Uterus (tissue), 4 donors: ENCODE data around the gene CELSR1. TPM values are rescaled to one million over a fixed set of nuclear protein-coding genes. Genes with fewer than 3 reads are reported as not detected.

Source experiments
- DNase-seq, 2 donors: peaks; one replicate each; pipeline ENCODE4 v3.0.0-alpha.2; 2019 to 2020
- H3K27ac ChIP-seq, 2 donors: fragments of 200-600 bp; sonication (generic); 1 replicate in 1 of 2; 2 replicates in 1 of 2; pipeline ENCODE4 v1.5.1; 2016 to 2018
- H3K27me3 ChIP-seq, 2 donors: fragments of 200-600 bp; sonication (generic); one replicate each; pipeline ENCODE4 v1.5.1; 2018 to 2019; ENCODE audit warnings: control low read depth in 1 of 2
- H3K36me3 ChIP-seq, 2 donors: fragments of 200-600 bp; sonication (generic); one replicate each; pipeline ENCODE4 v1.5.1; 2019; ENCODE audit warnings: control low read depth in 1 of 2
- H3K4me1 ChIP-seq, 2 donors: fragments of 200-600 bp; sonication (generic); one replicate each; pipeline ENCODE4 v1.5.1; 2018 to 2019; ENCODE audit warnings: control low read depth in 1 of 2
- H3K4me3 ChIP-seq, 2 donors: fragments of 200-600 bp; sonication (generic); 1 replicate in 1 of 2; 2 replicates in 1 of 2; pipeline ENCODE4 v1.5.1; 2018 to 2019; ENCODE audit warnings: mild to moderate bottlenecking in 1 of 2
- H3K9me3 ChIP-seq, 2 donors: fragments of 200-600 bp; sonication (generic); one replicate each; pipeline ENCODE4 v1.5.1; 2019; ENCODE audit warnings: control low read depth in 1 of 2
- POLR2A ChIP-seq, 2 donors: fragments of 450-650 bp; IDR thresholded peaks; one replicate each; pipeline ENCODE4 v1.6.1; 2016; ENCODE audit warnings: antibody characterized with exemption in 2 of 2, mild to moderate bottlenecking in 1 of 2, moderate library complexity in 1 of 2
- intact Hi-C: fragments of 100-400 bp; cut with DNase I; formaldehyde crosslinking; loops from one replicate; pipeline ENCODE4 v1.15.1; 2023; ENCODE audit warnings: low total_unique reads
- total RNA-seq, 4 donors: library from RNA; depleted of rRNA in 3 of 4; stranded (reverse); fragments of >200 nt in 3 of 4; gene quantifications; one replicate each; pipeline versions ENCODE4 v1.1.0 to v1.2.4, GENCODE V29; 2014 to 2023
- TF ChIP-seq, protein P1 (sequence below), 4 experiments: fragments of 200-600 bp in 2 of 4; fragments of 450-650 bp in 2 of 4; sonication (generic) in 2 of 4; IDR thresholded peaks; one replicate each; pipeline ENCODE4 v1.5.1; 2016 to 2019; ENCODE audit warnings: antibody characterized with exemption in 4 of 4, mild to moderate bottlenecking in 2 of 4, moderate library complexity in 1 of 4
- donor health status: DM: yes; HTN: yes; CAD: no.

Gene CELSR1
- total RNA-seq, 4 donors from 2014 or later: 1.5 to 15.8 (median 8.4) TPM

DNA sequence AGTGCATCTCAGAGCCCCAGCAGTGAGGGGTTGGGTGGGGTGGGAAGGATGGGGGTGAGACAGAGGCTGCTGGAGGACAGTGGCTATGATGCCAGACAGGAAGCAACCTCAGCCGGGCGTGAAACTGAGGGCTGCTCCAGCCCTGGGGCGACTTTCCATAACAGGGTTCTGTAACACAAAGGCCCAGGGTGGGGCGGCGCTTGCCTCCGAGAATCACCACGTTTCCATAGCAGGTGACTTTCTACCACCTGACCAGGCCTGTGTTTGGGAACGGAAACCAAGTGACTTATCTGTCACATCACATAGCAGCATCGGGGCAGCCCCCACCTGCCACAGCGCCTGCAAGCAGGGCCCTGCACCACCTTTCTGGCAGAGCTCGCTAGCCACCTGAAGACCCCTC, 116.2 kb downstream of the CELSR1 start:
- no peak overlapping the region for H3K27ac ChIP-seq

DNA sequence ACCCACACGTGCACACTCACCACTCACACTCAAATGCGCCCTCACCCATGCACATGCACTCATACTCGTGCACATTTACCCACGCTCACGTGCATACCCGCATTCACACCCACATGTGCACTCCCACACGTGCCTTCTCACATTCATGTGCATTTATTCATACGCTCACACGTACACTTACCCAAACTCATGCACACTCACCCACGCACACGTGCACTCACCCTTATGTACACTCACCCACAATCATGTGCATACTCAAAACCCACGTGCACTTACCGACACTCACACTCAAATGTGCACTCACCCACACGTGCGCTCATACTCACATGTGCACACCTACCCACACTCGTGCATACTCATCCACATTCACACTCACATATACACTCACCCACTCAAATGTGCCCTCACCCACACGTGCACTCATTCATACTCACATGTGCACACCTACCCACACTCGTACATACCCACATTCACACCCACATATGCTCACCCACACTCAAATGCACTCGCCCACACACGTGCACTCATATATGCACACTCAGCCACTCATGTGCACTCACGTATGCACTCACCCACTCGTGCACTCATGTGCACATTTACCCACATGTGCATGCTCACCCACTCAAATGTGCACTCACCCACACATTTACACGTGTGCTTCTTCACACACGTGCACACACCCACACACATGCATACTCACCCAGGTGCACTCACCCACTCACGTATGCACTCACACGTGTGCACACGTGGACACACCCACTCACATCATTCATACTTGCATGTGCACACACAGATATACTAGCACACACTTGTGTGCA, 117.5 kb downstream of the CELSR1 start:
- Histone ChIP-seq H3K27me3 (no peaks in the 10 kb centered on the region), H3K4me3 (no peak overlapping the region), H3K9me3 (no peaks in the 10 kb centered on the region), H3K27ac (no peak overlapping the region), H3K4me1 (no peaks in the 10 kb centered on the region), H3K36me3 (no peaks in the 10 kb centered on the region)
- no peak for TF ChIP-seq POLR2A (IDR thresholded peaks at IDR 0.05)
- TF ChIP-seq, protein P1, sequence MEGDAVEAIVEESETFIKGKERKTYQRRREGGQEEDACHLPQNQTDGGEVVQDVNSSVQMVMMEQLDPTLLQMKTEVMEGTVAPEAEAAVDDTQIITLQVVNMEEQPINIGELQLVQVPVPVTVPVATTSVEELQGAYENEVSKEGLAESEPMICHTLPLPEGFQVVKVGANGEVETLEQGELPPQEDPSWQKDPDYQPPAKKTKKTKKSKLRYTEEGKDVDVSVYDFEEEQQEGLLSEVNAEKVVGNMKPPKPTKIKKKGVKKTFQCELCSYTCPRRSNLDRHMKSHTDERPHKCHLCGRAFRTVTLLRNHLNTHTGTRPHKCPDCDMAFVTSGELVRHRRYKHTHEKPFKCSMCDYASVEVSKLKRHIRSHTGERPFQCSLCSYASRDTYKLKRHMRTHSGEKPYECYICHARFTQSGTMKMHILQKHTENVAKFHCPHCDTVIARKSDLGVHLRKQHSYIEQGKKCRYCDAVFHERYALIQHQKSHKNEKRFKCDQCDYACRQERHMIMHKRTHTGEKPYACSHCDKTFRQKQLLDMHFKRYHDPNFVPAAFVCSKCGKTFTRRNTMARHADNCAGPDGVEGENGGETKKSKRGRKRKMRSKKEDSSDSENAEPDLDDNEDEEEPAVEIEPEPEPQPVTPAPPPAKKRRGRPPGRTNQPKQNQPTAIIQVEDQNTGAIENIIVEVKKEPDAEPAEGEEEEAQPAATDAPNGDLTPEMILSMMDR (IDR thresholded peaks at IDR 0.05): no peak
- DNase-seq: no peak
- intact Hi-C loops: no loop called here

More for the DNA sequence above, 116.2 kb downstream of the CELSR1 start:
- Histone ChIP-seq H3K4me1 (no peaks in the 10 kb centered on the region), H3K36me3 (no peaks in the 10 kb centered on the region), H3K9me3 (no peaks in the 10 kb centered on the region), H3K4me3 (no peak overlapping the region), H3K27me3 (no peaks in the 10 kb centered on the region)
- DNase-seq: no peak
- intact Hi-C loops: no loop called here
- TF ChIP-seq, protein P1 (IDR thresholded peaks at IDR 0.05): no peak
- TF ChIP-seq POLR2A (IDR thresholded peaks at IDR 0.05): no peak

DNA sequence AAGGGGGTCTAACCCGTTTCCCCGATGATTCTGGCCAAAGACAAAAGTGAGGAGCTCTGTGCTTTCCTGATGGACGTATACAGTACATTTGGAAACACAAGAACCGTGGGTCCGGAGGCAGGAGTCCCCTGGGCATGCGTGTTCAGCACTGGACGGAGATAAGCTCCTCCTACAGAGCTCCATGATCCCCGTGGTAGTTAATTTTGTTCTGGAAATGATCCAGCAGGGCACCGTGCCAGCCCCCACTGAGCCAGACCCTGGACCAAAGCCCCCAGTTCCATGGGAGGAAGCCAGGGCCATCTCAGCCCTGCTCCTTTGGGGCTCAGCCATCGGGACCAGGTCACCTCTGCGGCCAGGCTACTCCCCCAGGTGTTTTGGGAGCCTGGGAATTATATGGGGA, 118.6 kb downstream of the CELSR1 start:
- TF ChIP-seq POLR2A (IDR thresholded peaks at IDR 0.05): no peak
- TF ChIP-seq, protein P1 (IDR thresholded peaks at IDR 0.05): no peak
- H3K4me1 ChIP-seq: no peaks in the 10 kb centered on the region
- no peaks in the 10 kb centered on the region for H3K9me3 ChIP-seq
- H3K27ac ChIP-seq: no peak overlapping the region
- H3K27me3 ChIP-seq: no peaks in the 10 kb centered on the region
- intact Hi-C loops: no loop called here
- no peak overlapping the region for H3K4me3 ChIP-seq
- DNase-seq: no peak
- H3K36me3 ChIP-seq: no peaks in the 10 kb centered on the region

DNA sequence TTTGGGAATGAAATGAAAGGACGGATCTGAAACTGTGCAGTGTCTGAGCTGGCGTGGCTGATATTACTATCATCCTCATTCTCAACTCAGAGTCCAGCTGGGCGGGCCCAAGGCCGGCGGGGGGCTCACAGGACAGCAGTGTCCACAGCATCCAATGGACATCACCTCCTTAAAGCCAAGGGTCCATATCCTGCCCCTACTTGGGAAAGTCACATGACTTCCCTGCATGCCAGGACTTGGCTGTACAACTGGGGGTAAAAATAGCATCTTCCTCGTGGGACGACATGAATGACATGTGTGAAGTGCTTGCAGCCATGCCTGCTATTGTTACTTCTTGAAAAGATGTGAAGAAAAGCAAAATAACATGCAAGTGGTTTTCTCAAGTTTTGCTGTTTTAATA, 119.7 kb downstream of the CELSR1 start:
- no peaks in the 10 kb centered on the region for H3K9me3 ChIP-seq
- H3K4me1 ChIP-seq: no peaks in the 10 kb centered on the region
- no peak overlapping the region for H3K27ac ChIP-seq
- H3K4me3 ChIP-seq: no peak overlapping the region
- intact Hi-C loops: no loop called here
- DNase-seq: no peak
- H3K36me3 ChIP-seq: no peaks in the 10 kb centered on the region
- no peaks in the 10 kb centered on the region for H3K27me3 ChIP-seq
- TF ChIP-seq POLR2A (IDR thresholded peaks at IDR 0.05): no peak
- TF ChIP-seq, protein P1 (IDR thresholded peaks at IDR 0.05): no peak

DNA sequence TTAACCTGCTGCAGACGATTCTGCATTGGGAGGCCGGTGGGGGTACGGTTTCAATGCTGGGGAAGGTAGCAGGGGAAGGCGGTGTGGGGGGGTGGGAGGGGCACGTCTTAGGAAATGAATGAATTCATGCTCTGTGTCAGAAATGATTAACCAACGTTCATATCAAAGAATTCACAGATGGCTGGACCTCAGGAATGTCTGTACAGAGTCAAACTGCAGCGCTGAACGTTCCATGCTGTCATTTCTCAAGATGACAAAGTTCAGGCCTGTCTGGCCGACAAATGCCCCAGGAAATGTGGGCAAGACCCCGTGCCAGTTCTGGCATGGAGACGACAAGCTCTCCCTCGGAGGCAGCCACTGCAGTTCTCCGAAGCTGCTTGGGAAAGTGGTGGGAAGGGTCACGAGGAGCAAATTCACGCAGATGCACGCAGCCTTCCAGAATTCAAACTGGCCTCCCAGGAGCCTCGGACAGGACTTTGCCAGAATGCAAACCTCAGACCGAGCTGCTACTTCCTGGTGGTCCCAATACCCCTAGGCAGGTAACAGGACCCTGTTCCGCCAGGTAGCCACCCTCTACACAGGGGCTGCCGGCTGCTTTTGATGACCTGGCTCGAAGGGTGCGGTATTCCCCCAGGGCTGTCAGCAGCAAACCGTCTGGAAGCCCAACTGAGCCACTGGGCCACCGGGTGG, 120.4 kb downstream of the CELSR1 start:
- Histone ChIP-seq H3K36me3 (no peaks in the 10 kb centered on the region), H3K4me1 (no peaks in the 10 kb centered on the region), H3K9me3 (no peaks in the 10 kb centered on the region), H3K27me3 (no peaks in the 10 kb centered on the region), H3K27ac (no peak overlapping the region), H3K4me3 (no peak overlapping the region)
- TF ChIP-seq POLR2A (IDR thresholded peaks at IDR 0.05): no peak
- TF ChIP-seq, protein P1 (IDR thresholded peaks at IDR 0.05): no peak
- intact Hi-C loops: no loop called here
- no peak for DNase-seq
